OCI-LY3 (cell line): ENCODE results near the gene CPA3.

ENCODE experiments used
- H2AFZ ChIP-seq: fragments of 200-600, 300-600 bp; shearing (Covaris generic); 2 replicates; pipeline ENCODE4 v1.6.0; 2014; ENCODE audit warnings: antibody characterized with exemption, low read depth, low read length
- H3K27ac ChIP-seq: fragments of 200-600, 300-600 bp; sonication (generic); 2 replicates; pipeline ENCODE4 v1.5.1; 2014; ENCODE audit warnings: mild to moderate bottlenecking, low read length, moderate library complexity, mixed read lengths
- H3K27me3 ChIP-seq: fragments of 200-600, 300-600 bp; sonication (generic); 2 replicates; pipeline ENCODE4 v1.6.1; 2014; ENCODE audit warnings: low read depth, low read length, mixed read lengths
- H3K36me3 ChIP-seq: fragments of 200-600, 300-600 bp; sonication (generic); replicated peaks from 2 replicates; pipeline ENCODE3; 2014; ENCODE audit warnings: low read depth, low read length, mixed read lengths
- H3K4me1 ChIP-seq: fragments of 300-600, 200-600 bp; sonication (generic); 2 replicates; pipeline ENCODE4 v1.6.1; 2014; ENCODE audit warnings: low read length, mixed read lengths
- H3K4me2 ChIP-seq: fragments of 200-600, 300-600 bp; sonication (generic); 2 replicates; pipeline ENCODE4 v1.6.1; 2014; ENCODE audit warnings: low read length, mixed read lengths
- H3K4me3 ChIP-seq: fragments of 300-600, 200-600 bp; sonication (generic); 2 replicates; pipeline ENCODE4 v1.5.1; 2014; ENCODE audit warnings: antibody characterized with exemption, mild to moderate bottlenecking, low read length, moderate library complexity
- H3K79me2 ChIP-seq: fragments of 300-600, 200-600 bp; shearing (Covaris generic); 2 replicates; pipeline ENCODE4 v1.6.1; 2014; ENCODE audit warnings: mild to moderate bottlenecking, low read length, mixed read lengths
- H3K9ac ChIP-seq: fragments of 300-600, 200-600 bp; shearing (Covaris generic); 2 replicates; pipeline ENCODE4 v1.6.0; 2014; ENCODE audit warnings: mild to moderate bottlenecking, low read length, moderate library complexity
- H3K9me3 ChIP-seq: fragments of 200-600, 300-600 bp; shearing (Covaris generic); 2 replicates; pipeline ENCODE4 v1.6.1; 2014; ENCODE audit warnings: low read length, mixed read lengths; ENCODE audit not compliant: insufficient read depth
- H4K20me1 ChIP-seq: fragments of 200-600, 300-600 bp; sonication (generic); 2 replicates; pipeline ENCODE4 v1.6.1; 2016; ENCODE audit warnings: low read length, mixed read lengths; ENCODE audit not compliant: insufficient read depth
- CTCF ChIP-seq: fragments of 200-600, 300-600 bp; sonication (generic); IDR thresholded peaks from 2 replicates; pipeline ENCODE4 v1.5.1; 2014; ENCODE audit warnings: antibody characterized with exemption, low read length, low read depth
- EZH2phosphoT487 ChIP-seq: fragments of 200-600 bp; shearing (Covaris generic); IDR thresholded peaks from 2 replicates; pipeline ENCODE4 v1.6.1; 2018; ENCODE audit warnings: antibody characterized with exemption, mixed run types, low read depth

CPA3 gene

GRCh38 chr3:148922467-148922866 lies 57.4 kb downstream of the CPA3 start:
- no peaks in the 10 kb centered on the region for H4K20me1 ChIP-seq
- H3K4me2 ChIP-seq: no peak overlapping the region
- H3K4me3 ChIP-seq: no peak overlapping the region
- no peak overlapping the region for H2AFZ ChIP-seq
- H3K4me1 ChIP-seq: no peaks in the 10 kb centered on the region
- H3K9ac ChIP-seq: no peak overlapping the region
- TF ChIP-seq EZH2phosphoT487 (no peak), CTCF (no peak)
- H3K79me2 ChIP-seq: no peaks in the 10 kb centered on the region
- no peaks in the 10 kb centered on the region for H3K9me3 ChIP-seq
- no peaks in the 10 kb centered on the region for H3K36me3 ChIP-seq
- H3K27me3 ChIP-seq: peaks cover 2% of the 10 kb centered on the region; the same call in 1 of the 2 replicates
- no peak overlapping the region for H3K27ac ChIP-seq

- Histone ChIP-seq H3K36me3 (no peaks in the 10 kb centered on the region), H4K20me1 (no peaks in the 10 kb centered on the region), H3K9me3 (no peaks in the 10 kb centered on the region), H3K4me2 (no peak overlapping the region), H3K27me3 (peaks cover 2% of the 10 kb centered on the region; the same call in 1 of the 2 replicates), H3K27ac (no peak overlapping the region), H3K79me2 (no peaks in the 10 kb centered on the region), H2AFZ (no peak overlapping the region), H3K4me3 (no peak overlapping the region), H3K4me1 (no peaks in the 10 kb centered on the region), H3K9ac (no peak overlapping the region)
- no peak for TF ChIP-seq EZH2phosphoT487
- TF ChIP-seq CTCF: no peak
Observed at GRCh38 chr3:148923592-148923991, 58.5 kb downstream of the CPA3 start.

- H3K4me3 ChIP-seq: no peak overlapping the region
- peaks cover 2% of the 10 kb centered on the region; the same call in 1 of the 2 replicates for H3K27me3 ChIP-seq
- H2AFZ ChIP-seq: no peak overlapping the region
- no peaks in the 10 kb centered on the region for H4K20me1 ChIP-seq
- H3K9ac ChIP-seq: no peak overlapping the region
- H3K4me2 ChIP-seq: no peak overlapping the region
- no peak overlapping the region for H3K27ac ChIP-seq
- H3K36me3 ChIP-seq: no peaks in the 10 kb centered on the region
- H3K9me3 ChIP-seq: no peaks in the 10 kb centered on the region
- TF ChIP-seq CTCF (no peak), EZH2phosphoT487 (no peak)
- H3K4me1 ChIP-seq: no peaks in the 10 kb centered on the region
- no peaks in the 10 kb centered on the region for H3K79me2 ChIP-seq
Observed at GRCh38 chr3:148924562-148924961, 59.5 kb downstream of the CPA3 start.

- no peaks in the 10 kb centered on the region for H3K4me1 ChIP-seq
Observed at GRCh38 chr3:148925845-148926244, 60.7 kb downstream of the CPA3 start.

More at GRCh38 chr3:148925845-148926244, 60.7 kb downstream of the CPA3 start:
- Histone ChIP-seq H3K27ac (no peak overlapping the region), H3K4me2 (no peak overlapping the region), H3K9ac (no peak overlapping the region), H4K20me1 (no peaks in the 10 kb centered on the region), H3K9me3 (no peaks in the 10 kb centered on the region), H3K27me3 (peaks cover 2% of the 10 kb centered on the region; the same call in 1 of the 2 replicates), H2AFZ (no peak overlapping the region), H3K79me2 (no peaks in the 10 kb centered on the region), H3K4me3 (no peak overlapping the region), H3K36me3 (no peaks in the 10 kb centered on the region)
- TF ChIP-seq EZH2phosphoT487 (no peak), CTCF (no peak)
